Suppressor macrophage treated with lipopolysaccharide for 4 hours (primary cell): Measurements from ENCODE around the gene CERS6.

ENCODE experiments used
- DNase-seq: peaks from one replicate; pipeline ENCODE4 v3.0.0-alpha.2; 2020

The CERS6 gene

GRCh38 chr2:168608796-168609195 lies 152.7 kb downstream of the CERS6 start:
- DNase-seq, result no peak

- no peak for DNase-seq
Observed at GRCh38 chr2:168611091-168611490, 155.0 kb downstream of the CERS6 start.

- DNase-seq, result no peak
Observed at GRCh38 chr2:168611896-168612650, 156.0 kb downstream of the CERS6 start.

- no peak for DNase-seq
Observed at GRCh38 chr2:168612719-168613118, 156.6 kb downstream of the CERS6 start.

GRCh38 chr2:168613551-168613950 lies 157.5 kb downstream of the CERS6 start:
- DNase-seq, result no peak

- no peak for DNase-seq
Observed at GRCh38 chr2:168614172-168615018, 158.3 kb downstream of the CERS6 start.

- no peak for DNase-seq
Observed at GRCh38 chr2:168620554-168620953, 164.5 kb downstream of the CERS6 start.

GRCh38 chr2:168622559-168622958 lies 166.5 kb downstream of the CERS6 start:
- DNase-seq, result no peak

GRCh38 chr2:168624028-168624427 lies 168.0 kb downstream of the CERS6 start:
- DNase-seq, result no peak

- DNase-seq, result no peak
Observed at GRCh38 chr2:168626096-168626495, 170.0 kb downstream of the CERS6 start.

GRCh38 chr2:168626647-168627046 lies 170.6 kb downstream of the CERS6 start:
- DNase-seq, result no peak

GRCh38 chr2:168632709-168633121 lies 176.6 kb downstream of the CERS6 start:
- DNase-seq, result peak; percentile 40

GRCh38 chr2:168633200-168633599 lies 177.1 kb downstream of the CERS6 start:
- DNase-seq, result peak; percentile 25

- DNase-seq, result no peak
Observed at GRCh38 chr2:168633895-168634294, 177.8 kb downstream of the CERS6 start.

- peak; percentile 77 for DNase-seq
Observed at GRCh38 chr2:168635065-168635577, 179.0 kb downstream of the CERS6 start.

GRCh38 chr2:168639018-168639417 lies 182.9 kb downstream of the CERS6 start:
- DNase-seq, result no peak

- peak; percentile 48 for DNase-seq
Observed at GRCh38 chr2:168639441-168639898, 183.4 kb downstream of the CERS6 start.

- DNase-seq, result no peak
Observed at GRCh38 chr2:168640039-168640438, 184.0 kb downstream of the CERS6 start.

GRCh38 chr2:168641636-168642035 lies 185.6 kb downstream of the CERS6 start:
- no peak for DNase-seq

GRCh38 chr2:168642873-168643272 lies 186.8 kb downstream of the CERS6 start:
- no peak for DNase-seq

GRCh38 chr2:168643979-168644378 lies 187.9 kb downstream of the CERS6 start:
- no peak for DNase-seq

- DNase-seq, result peak; percentile 13
Observed at GRCh38 chr2:168645696-168646338, 189.7 kb downstream of the CERS6 start.

- DNase-seq, result peak; percentile 35
Observed at GRCh38 chr2:168649105-168649504, 193.0 kb downstream of the CERS6 start.
